ENCODE data around the gene EMILIN2.
"Not testable (repeated sequence)": the region's sequence is repeated elsewhere in the genome, so short reads cannot be mapped to it uniquely, and the experiment has no call there.

The EMILIN2 gene

GRCh38 chr18:2846636-2847316 is at the start of gene EMILIN2:
Gene EMILIN2 (plus strand): TSS chr18:2847006. CDS start chr18:2847189, 183 bp downstream.
- peak; percentile 14 for DNase-seq (ENCODE audit: low read depth)

- no peak for DNase-seq (ENCODE audit: low read depth)
Observed at GRCh38 chr18:2797951-2798350, 48.9 kb upstream of the EMILIN2 start.

- DNase-seq (ENCODE audit: low read depth): no peak
Observed at GRCh38 chr18:2799369-2799768, 47.4 kb upstream of the EMILIN2 start.

- peak; percentile 36 for DNase-seq (ENCODE audit: low read depth)
Observed at GRCh38 chr18:2805970-2806943, 40.5 kb upstream of the EMILIN2 start.

GRCh38 chr18:2808640-2809039 is 38.2 kb upstream of the EMILIN2 start:
- not testable (repeated sequence) for DNase-seq (ENCODE audit: low read depth)

- not testable (repeated sequence) for DNase-seq (ENCODE audit: low read depth)
Observed at GRCh38 chr18:2809666-2810183, 37.1 kb upstream of the EMILIN2 start.

GRCh38 chr18:2811416-2811815 is 35.4 kb upstream of the EMILIN2 start:
- DNase-seq (ENCODE audit: low read depth): no peak

GRCh38 chr18:2814928-2815327 is 31.9 kb upstream of the EMILIN2 start:
- no peak for DNase-seq (ENCODE audit: low read depth)

- DNase-seq (ENCODE audit: low read depth): no peak
Observed at GRCh38 chr18:2818281-2818680, 28.5 kb upstream of the EMILIN2 start.

- no peak for DNase-seq (ENCODE audit: low read depth)
Observed at GRCh38 chr18:2821695-2822094, 25.1 kb upstream of the EMILIN2 start.

GRCh38 chr18:2822213-2822921 is 24.4 kb upstream of the EMILIN2 start:
- DNase-seq (ENCODE audit: low read depth): no peak

- DNase-seq (ENCODE audit: low read depth): no peak
Observed at GRCh38 chr18:2823202-2823601, 23.6 kb upstream of the EMILIN2 start.

GRCh38 chr18:2823966-2824365 is 22.8 kb upstream of the EMILIN2 start:
- DNase-seq (ENCODE audit: low read depth): no peak

- DNase-seq (ENCODE audit: low read depth): no peak
Observed at GRCh38 chr18:2824865-2825264, 21.9 kb upstream of the EMILIN2 start.

- no peak for DNase-seq (ENCODE audit: low read depth)
Observed at GRCh38 chr18:2825613-2826175, 21.1 kb upstream of the EMILIN2 start.

GRCh38 chr18:2826581-2826980 is 20.2 kb upstream of the EMILIN2 start:
- DNase-seq (ENCODE audit: low read depth): no peak

- no peak for DNase-seq (ENCODE audit: low read depth)
Observed at GRCh38 chr18:2827061-2827460, 19.7 kb upstream of the EMILIN2 start.

GRCh38 chr18:2836118-2836517 is 10.7 kb upstream of the EMILIN2 start:
- DNase-seq (ENCODE audit: low read depth): not testable (repeated sequence)

- DNase-seq (ENCODE audit: low read depth): not testable (repeated sequence)
Observed at GRCh38 chr18:2837290-2837689, 9.5 kb upstream of the EMILIN2 start.

GRCh38 chr18:2839202-2839601 is 7.6 kb upstream of the EMILIN2 start:
- no peak for DNase-seq (ENCODE audit: low read depth)

- no peak for DNase-seq (ENCODE audit: low read depth)
Observed at GRCh38 chr18:2840521-2840920, 6.3 kb upstream of the EMILIN2 start.

GRCh38 chr18:2843146-2843545 is 3.7 kb upstream of the EMILIN2 start:
- no peak for DNase-seq (ENCODE audit: low read depth)
